ENCODE results near the gene JDP2.

The JDP2 gene

GRCh38 chr14:75406102-75406501 is 21.7 kb upstream of the JDP2 start:
- CTCF ChIA-PET, result interaction anchor here (1.2 kb wide), 1 partner anchor 82 kb away, joined by 3 read pairs; no protein-coding TSS in a partner anchor
- TF ChIP-seq FOXK2 (IDR thresholded peaks at IDR 0.05) (no peak), LEF1 (IDR thresholded peaks at IDR 0.05; ENCODE audit: borderline replicate concordance) (no peak)
- POLR2A ChIA-PET, result no interaction called here
- no peak for DNase-seq (ENCODE audit: extremely low spot score)

- CTCF ChIA-PET, result interaction anchor here (1.2 kb wide), 1 partner anchor 82 kb away, joined by 3 read pairs; no protein-coding TSS in a partner anchor
- DNase-seq (ENCODE audit: extremely low spot score), result no peak
- TF ChIP-seq ZNF384 (IDR thresholded peaks at IDR 0.05) (no peak), SUZ12 (IDR thresholded peaks at IDR 0.05) (no peak), FOXK2 (IDR thresholded peaks at IDR 0.05) (no peak), LEF1 (IDR thresholded peaks at IDR 0.05; ENCODE audit: borderline replicate concordance) (no peak), CTBP1 (IDR thresholded peaks at IDR 0.05; ENCODE audit: borderline replicate concordance) (no peak), ARNT (IDR thresholded peaks at IDR 0.05) (no peak), SP1 (IDR thresholded peaks at IDR 0.05) (no peak), FOXA1 (IDR thresholded peaks at IDR 0.05) (no peak), TARDBP (IDR thresholded peaks at IDR 0.05) (no peak), BHLHE40 (IDR thresholded peaks at IDR 0.05; ENCODE audit: borderline replicate concordance) (no peak), ELF4 (IDR thresholded peaks at IDR 0.05) (no peak), L3MBTL2 (conservative IDR thresholded peaks at IDR 0.05) (no peak), FOXM1 (IDR thresholded peaks at IDR 0.05; ENCODE audit: borderline replicate concordance) (no peak)
- POLR2A ChIA-PET, result no interaction called here
These were observed 21.0 kb upstream of the JDP2 start for GRCh38 chr14:75406856-75407255.

- DNase-seq (ENCODE audit: extremely low spot score), result no peak
- TF ChIP-seq PKNOX1 (IDR thresholded peaks at IDR 0.05) (no peak), NFRKB (IDR thresholded peaks at IDR 0.05) (no peak), TARDBP (IDR thresholded peaks at IDR 0.05) (no peak), CTBP1 (IDR thresholded peaks at IDR 0.05; ENCODE audit: borderline replicate concordance) (no peak)
- POLR2A ChIA-PET, result interaction anchor here (1.2 kb wide), 1 partner anchor 10 kb away, joined by 4 read pairs; no protein-coding TSS in a partner anchor
- CTCF ChIA-PET, result interaction anchor here (0.6 to 1.5 kb wide), 3 partner anchors 10 to 1106 kb away, joined by 3 to 4 read pairs (median 4); no protein-coding TSS in a partner anchor
These were observed 18.3 kb upstream of the JDP2 start for GRCh38 chr14:75409316-75410205.

- POLR2A ChIA-PET, result interaction anchor here (0.6 to 1.2 kb wide), 2 partner anchors 8 to 109 kb away, joined by 3 to 4 read pairs; no protein-coding TSS in a partner anchor
- CTCF ChIA-PET, result no interaction called here
- TF ChIP-seq SUZ12 (IDR thresholded peaks at IDR 0.05), result no peak
- no peak for DNase-seq (ENCODE audit: extremely low spot score)
These were observed 16.6 kb upstream of the JDP2 start for GRCh38 chr14:75411214-75411540.

- no peak for TF ChIP-seq HDGF (IDR thresholded peaks at IDR 0.05; ENCODE audit: borderline replicate concordance)
- TF ChIP-seq LEF1 (IDR thresholded peaks at IDR 0.05; ENCODE audit: borderline replicate concordance), result no peak
- TF ChIP-seq ZNF384 (IDR thresholded peaks at IDR 0.05), result no peak
- no peak for TF ChIP-seq FOXM1 (IDR thresholded peaks at IDR 0.05; ENCODE audit: borderline replicate concordance)
- TF ChIP-seq SP1 (IDR thresholded peaks at IDR 0.05), result no peak
- TF ChIP-seq FOXA1 (IDR thresholded peaks at IDR 0.05), result no peak
- TF ChIP-seq BHLHE40 (IDR thresholded peaks at IDR 0.05; ENCODE audit: borderline replicate concordance), result no peak
- TF ChIP-seq FOXK2 (IDR thresholded peaks at IDR 0.05), result no peak
- TF ChIP-seq CTBP1 (IDR thresholded peaks at IDR 0.05; ENCODE audit: borderline replicate concordance), result no peak
- no peak for TF ChIP-seq ARNT (IDR thresholded peaks at IDR 0.05)
- no peak for TF ChIP-seq SUZ12 (IDR thresholded peaks at IDR 0.05)
- TF ChIP-seq TARDBP (IDR thresholded peaks at IDR 0.05), result no peak
- no peak for TF ChIP-seq PKNOX1 (IDR thresholded peaks at IDR 0.05)
- TF ChIP-seq NFRKB (IDR thresholded peaks at IDR 0.05), result no peak
- TF ChIP-seq L3MBTL2 (conservative IDR thresholded peaks at IDR 0.05), result no peak
- POLR2A ChIA-PET, result no interaction called here
- no peak for DNase-seq (ENCODE audit: extremely low spot score)
- CTCF ChIA-PET, result no interaction called here
These were observed 14.8 kb upstream of the JDP2 start for GRCh38 chr14:75413013-75413412.

- ChIA-PET CTCF (interaction anchor here (1.2 kb wide), 1 partner anchor 11 kb away, joined by 4 read pairs; the partner anchor contains the start of gene JDP2), POLR2A (interaction anchor here (0.7 kb wide), 1 partner anchor 11 kb away, joined by 3 read pairs; no protein-coding TSS in a partner anchor)
- no peak for DNase-seq (ENCODE audit: extremely low spot score)
- no peak for TF ChIP-seq SP1 (IDR thresholded peaks at IDR 0.05)
- no peak for TF ChIP-seq HDGF (IDR thresholded peaks at IDR 0.05; ENCODE audit: borderline replicate concordance)
- TF ChIP-seq ELF4 (IDR thresholded peaks at IDR 0.05), result no peak
- TF ChIP-seq L3MBTL2 (conservative IDR thresholded peaks at IDR 0.05), result no peak
- no peak for TF ChIP-seq LEF1 (IDR thresholded peaks at IDR 0.05; ENCODE audit: borderline replicate concordance)
- no peak for TF ChIP-seq CTBP1 (IDR thresholded peaks at IDR 0.05; ENCODE audit: borderline replicate concordance)
- TF ChIP-seq TARDBP (IDR thresholded peaks at IDR 0.05), result no peak
- no peak for TF ChIP-seq FOXA1 (IDR thresholded peaks at IDR 0.05)
- no peak for TF ChIP-seq FOXK2 (IDR thresholded peaks at IDR 0.05)
- no peak for TF ChIP-seq ZNF384 (IDR thresholded peaks at IDR 0.05)
- no peak for TF ChIP-seq BHLHE40 (IDR thresholded peaks at IDR 0.05; ENCODE audit: borderline replicate concordance)
- no peak for TF ChIP-seq ARNT (IDR thresholded peaks at IDR 0.05)
- no peak for TF ChIP-seq SUZ12 (IDR thresholded peaks at IDR 0.05)
- no peak for TF ChIP-seq FOXM1 (IDR thresholded peaks at IDR 0.05; ENCODE audit: borderline replicate concordance)
- no peak for TF ChIP-seq NFRKB (IDR thresholded peaks at IDR 0.05)
- no peak for TF ChIP-seq PKNOX1 (IDR thresholded peaks at IDR 0.05)
These were observed 10.1 kb upstream of the JDP2 start for GRCh38 chr14:75417674-75418073.

Measured in HEK293T (cell line).